ENCODE data around the gene CNNM1. TPM values are rescaled to one million over a fixed set of nuclear protein-coding genes. Genes with fewer than 3 reads are reported as not detected.

The CNNM1 gene
- total and polyA plus RNA-seq, 2 experiments from 2014 or later: 1.1 to 2.1 TPM

- Histone ChIP-seq H3K9me2 (ENCODE audit: insufficient read depth) (no peaks in the 10 kb centered on the region), H3F3A (ENCODE audit: insufficient read depth) (no peaks in the 10 kb centered on the region), H3K9ac (no peak overlapping the region), H3K36me3 (ENCODE audit: low read depth) (peaks cover 12% of the 10 kb centered on the region; the same call in 1 of the 2 replicates), H3K4me3 (no peak overlapping the region), H3K79me2 (ENCODE audit: insufficient read depth) (peaks cover 66% of the 10 kb centered on the region), H3K27ac (no peak overlapping the region), H2AFZ (no peak overlapping the region), H3K4me2 (ENCODE audit: unreplicated experiment) (no peak overlapping the region), H4K20me1 (ENCODE audit: insufficient read depth) (no peaks in the 10 kb centered on the region), H3K4me1 (ENCODE audit: insufficient read depth) (peaks cover 3% of the 10 kb centered on the region; the same call in 1 of the 2 replicates), H3K9me3 (ENCODE audit: low read depth) (no peaks in the 10 kb centered on the region), H3K27me3 (replicated peaks; ENCODE audit: insufficient read depth) (no peaks in the 10 kb centered on the region)
- in situ Hi-C loops (cut with MboI): no loop called here
- TF ChIP-seq EZH2 (IDR thresholded peaks at IDR 0.05; ENCODE audit: insufficient read depth, poor library complexity, severe bottlenecking) (no peak), EZH2phosphoT487 (IDR thresholded peaks at IDR 0.05; ENCODE audit: insufficient read depth, low read depth) (no peak)
- 42 to 51% methylated on average over 3 of the region's 3 CpGs for WGBS, 2 experiments (ENCODE audit: low coverage in 1 of 2, low lambda C conversion rate in 2 of 2, missing lambda C conversion rate in 2 of 2)
- no peak for DNase-seq
These were observed 97.5 kb downstream of the CNNM1 start for GRCh38 chr10:99426689-99427088.

- H3K9ac ChIP-seq: no peak overlapping the region
- H3K9me3 ChIP-seq (ENCODE audit: low read depth): no peaks in the 10 kb centered on the region
- peaks cover 12% of the 10 kb centered on the region; the same call in 1 of the 2 replicates for H3K36me3 ChIP-seq (ENCODE audit: low read depth)
- H3K27ac ChIP-seq: no peak overlapping the region
- no peaks in the 10 kb centered on the region for H3K9me2 ChIP-seq (ENCODE audit: insufficient read depth)
- H3K4me2 ChIP-seq (ENCODE audit: unreplicated experiment): no peak overlapping the region
- no peaks in the 10 kb centered on the region for H3F3A ChIP-seq (ENCODE audit: insufficient read depth)
- TF ChIP-seq EZH2phosphoT487 (IDR thresholded peaks at IDR 0.05; ENCODE audit: insufficient read depth, low read depth) (no peak), EZH2 (IDR thresholded peaks at IDR 0.05; ENCODE audit: insufficient read depth, poor library complexity, severe bottlenecking) (no peak)
- WGBS, 2 experiments (ENCODE audit: low coverage in 1 of 2, low lambda C conversion rate in 2 of 2, missing lambda C conversion rate in 2 of 2): 82% methylated on average over 4 of the region's 4 CpGs
- no peak overlapping the region for H3K4me3 ChIP-seq
- H3K27me3 ChIP-seq (replicated peaks; ENCODE audit: insufficient read depth): no peaks in the 10 kb centered on the region
- peaks cover 75% of the 10 kb centered on the region for H3K79me2 ChIP-seq (ENCODE audit: insufficient read depth)
- peaks cover 3% of the 10 kb centered on the region; the same call in 1 of the 2 replicates for H3K4me1 ChIP-seq (ENCODE audit: insufficient read depth)
- H4K20me1 ChIP-seq (ENCODE audit: insufficient read depth): no peaks in the 10 kb centered on the region
- no peak for DNase-seq
- no peak overlapping the region for H2AFZ ChIP-seq
- in situ Hi-C loops (cut with MboI): no loop called here
These were observed 98.5 kb downstream of the CNNM1 start for GRCh38 chr10:99427566-99428190.

GRCh38 chr10:99429517-99430095 lies 100.5 kb downstream of the CNNM1 start:
- H3K27me3 ChIP-seq (replicated peaks; ENCODE audit: insufficient read depth): no peaks in the 10 kb centered on the region
- TF ChIP-seq EZH2phosphoT487 (IDR thresholded peaks at IDR 0.05; ENCODE audit: insufficient read depth, low read depth): no peak
- no peak for TF ChIP-seq EZH2 (IDR thresholded peaks at IDR 0.05; ENCODE audit: insufficient read depth, poor library complexity, severe bottlenecking)
- H3K9me3 ChIP-seq (ENCODE audit: low read depth): no peaks in the 10 kb centered on the region
- H3K27ac ChIP-seq: peak overlapping the region; percentile 76; the same call in 1 of the 2 replicates
- 0 out of 2 replicates have a peak, but pooled peaks cover 6% of the 10 kb centered on the region for H3K36me3 ChIP-seq (ENCODE audit: low read depth)
- H3F3A ChIP-seq (ENCODE audit: insufficient read depth): no peaks in the 10 kb centered on the region
- H3K4me3 ChIP-seq: peak overlapping the region; percentile 100
- H3K9ac ChIP-seq: peak overlapping the region; percentile 96
- H2AFZ ChIP-seq: peak overlapping the region; percentile 96
- peaks cover 71% of the 10 kb centered on the region for H3K79me2 ChIP-seq (ENCODE audit: insufficient read depth)
- in situ Hi-C loops (cut with MboI): loop anchor here (10.0 kb wide), 2 partner anchors 185 to 285 kb away; no protein-coding TSS in a partner anchor
- peak; percentile 13 for DNase-seq
- no peaks in the 10 kb centered on the region for H3K9me2 ChIP-seq (ENCODE audit: insufficient read depth)
- H4K20me1 ChIP-seq (ENCODE audit: insufficient read depth): no peaks in the 10 kb centered on the region
- H3K4me1 ChIP-seq (ENCODE audit: insufficient read depth): peaks cover 3% of the 10 kb centered on the region; the same call in 1 of the 2 replicates
- peak overlapping the region; percentile 87 for H3K4me2 ChIP-seq (ENCODE audit: unreplicated experiment)
- 5 to 8% methylated on average over 6 of the region's 6 CpGs for WGBS, 2 experiments (ENCODE audit: low coverage in 1 of 2, low lambda C conversion rate in 2 of 2, missing lambda C conversion rate in 2 of 2)

GRCh38 chr10:99430116-99430450 lies 100.9 kb downstream of the CNNM1 start:
- peak overlapping the region; percentile 96 for H2AFZ ChIP-seq
- H3K9me2 ChIP-seq (ENCODE audit: insufficient read depth): no peaks in the 10 kb centered on the region
- H3K4me2 ChIP-seq (ENCODE audit: unreplicated experiment): peak overlapping the region; percentile 87
- H3K4me1 ChIP-seq (ENCODE audit: insufficient read depth): peaks cover 3% of the 10 kb centered on the region; the same call in 1 of the 2 replicates
- peak; percentile 63 for DNase-seq
- peak overlapping the region; percentile 96 for H3K9ac ChIP-seq
- WGBS, 2 experiments (ENCODE audit: low coverage in 1 of 2, low lambda C conversion rate in 2 of 2, missing lambda C conversion rate in 2 of 2): 1 to 3% methylated on average over 13 to 14 of the region's 14 CpGs
- H3K27me3 ChIP-seq (replicated peaks; ENCODE audit: insufficient read depth): no peaks in the 10 kb centered on the region
- in situ Hi-C loops (cut with MboI): loop anchor here (10.0 kb wide), 2 partner anchors 185 to 285 kb away; no protein-coding TSS in a partner anchor
- TF ChIP-seq EZH2phosphoT487 (IDR thresholded peaks at IDR 0.05; ENCODE audit: insufficient read depth, low read depth) (no peak), EZH2 (IDR thresholded peaks at IDR 0.05; ENCODE audit: insufficient read depth, poor library complexity, severe bottlenecking) (no peak)
- H3K27ac ChIP-seq: peak overlapping the region; percentile 76
- no peaks in the 10 kb centered on the region for H4K20me1 ChIP-seq (ENCODE audit: insufficient read depth)
- H3K4me3 ChIP-seq: peak overlapping the region; percentile 100
- no peaks in the 10 kb centered on the region for H3K9me3 ChIP-seq (ENCODE audit: low read depth)
- 0 out of 2 replicates have a peak, but pooled peaks cover 1% of the 10 kb centered on the region for H3K36me3 ChIP-seq (ENCODE audit: low read depth)
- H3F3A ChIP-seq (ENCODE audit: insufficient read depth): no peaks in the 10 kb centered on the region
- H3K79me2 ChIP-seq (ENCODE audit: insufficient read depth): peaks cover 66% of the 10 kb centered on the region
